Calu3 (cell line): ENCODE results near the gene GFRA1. TPM values are rescaled to one million over a fixed set of nuclear protein-coding genes. Genes with fewer than 3 reads are reported as not detected.

Experiments used
- BruUV-seq: library from RNA; stranded (reverse); fragments of 400-500 nt; replicated peaks from 2 replicates; lab custom pipeline; 2021; lab: Mats Ljungman, UMichigan
- CTCF ChIA-PET: fragments of 300-600 bp; sonication (Branson Sonifier 250); formaldehyde crosslinking; loops from one replicate; lab custom pipeline; 2022; ENCODE audit warnings: antibody characterized with exemption; lab: Charles Lee
- DNase-seq: peaks from one replicate; pipeline ENCODE4 v3.0.0; 2022
- H3K27ac Mint-ChIP-seq: one replicate; pipeline ENCODE4 v1.8.0; 2022; ENCODE audit warnings: mixed read lengths; ENCODE audit not compliant: unreplicated experiment
- H3K27me3 Mint-ChIP-seq: one replicate; pipeline ENCODE4 v1.8.0; 2022; ENCODE audit warnings: mixed read lengths; ENCODE audit not compliant: unreplicated experiment
- H3K36me3 Mint-ChIP-seq: one replicate; pipeline ENCODE4 v1.8.0; 2022; ENCODE audit warnings: mild to moderate bottlenecking, moderate library complexity, mixed read lengths; ENCODE audit not compliant: insufficient read depth, unreplicated experiment
- H3K4me1 Mint-ChIP-seq: one replicate; pipeline ENCODE4 v1.8.0; 2022; ENCODE audit warnings: mild to moderate bottlenecking, low read depth, mixed read lengths; ENCODE audit not compliant: unreplicated experiment
- H3K4me3 Mint-ChIP-seq: one replicate; pipeline ENCODE4 v1.8.0; 2022; ENCODE audit warnings: mild to moderate bottlenecking, low read depth, moderate library complexity, mixed read lengths; ENCODE audit not compliant: unreplicated experiment
- H3K9me3 Mint-ChIP-seq: one replicate; pipeline ENCODE4 v1.8.0; 2022; ENCODE audit warnings: low read depth, mixed read lengths; ENCODE audit not compliant: unreplicated experiment
- intact Hi-C: fragments of 100-400 bp; cut with micrococcal nuclease; formaldehyde crosslinking; loops from one replicate; pipeline ENCODE4 v1.10.0; 2022; ENCODE audit not compliant: unreplicated experiment
- total RNA-seq: library from RNA; stranded (reverse); gene quantifications from 2 replicates; pipeline ENCODE4 v1.2.3, GENCODE V29; 2022
- TF ChIP-seq, protein P1 (sequence below): fragments of 200-600 bp; IDR thresholded peaks from one replicate; pipeline ENCODE4 v1.8.0; 2022; ENCODE audit warnings: antibody characterized with exemption; ENCODE audit not compliant: unreplicated experiment

GFRA1 gene
- total RNA-seq, 1 experiment from 2014 or later = not detected

DNA sequence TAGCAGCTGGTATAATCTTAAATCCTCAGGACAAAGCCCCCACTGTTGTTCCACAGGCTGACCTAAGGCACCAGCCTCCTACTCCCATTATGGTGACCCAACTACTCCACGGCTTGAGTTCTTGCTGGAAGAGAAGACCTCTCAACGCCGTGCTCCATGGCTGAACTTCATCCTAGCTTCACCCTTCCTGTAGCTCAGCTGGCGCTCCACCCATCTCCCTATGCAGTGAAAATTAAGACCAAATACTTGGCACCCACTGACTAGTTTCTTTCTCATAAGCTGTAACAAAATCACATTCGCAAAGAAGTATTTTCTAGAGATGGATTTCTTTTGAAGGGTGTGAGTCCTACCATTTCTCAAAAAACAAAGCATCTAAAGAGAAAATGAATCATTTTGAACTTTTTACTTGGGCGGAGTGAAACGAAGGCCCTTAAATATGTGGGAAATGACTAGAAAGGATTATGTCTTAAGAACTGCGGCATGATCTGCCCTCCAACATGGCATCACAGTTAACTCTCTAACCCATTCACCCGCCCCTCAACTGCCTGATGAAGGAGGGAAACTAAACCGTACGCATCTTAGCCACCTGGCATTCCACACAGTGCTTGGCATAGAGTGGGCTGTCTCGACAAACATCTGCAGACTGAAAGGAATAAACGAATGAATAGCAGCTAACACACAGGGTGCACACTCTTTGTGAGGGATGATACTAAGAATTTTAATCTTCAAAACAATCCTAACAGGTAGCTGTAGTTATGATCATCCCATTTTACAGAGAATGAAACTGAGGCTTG lies 32.7 kb downstream of the GFRA1 start:
- no TSS peak for BruUV-seq
- peaks cover 12% of the 10 kb centered on the region for H3K27me3 Mint-ChIP-seq
- no peaks in the 10 kb centered on the region for H3K4me1 Mint-ChIP-seq
- H3K9me3 Mint-ChIP-seq = peaks cover 2% of the 10 kb centered on the region
- TF ChIP-seq, protein P1, sequence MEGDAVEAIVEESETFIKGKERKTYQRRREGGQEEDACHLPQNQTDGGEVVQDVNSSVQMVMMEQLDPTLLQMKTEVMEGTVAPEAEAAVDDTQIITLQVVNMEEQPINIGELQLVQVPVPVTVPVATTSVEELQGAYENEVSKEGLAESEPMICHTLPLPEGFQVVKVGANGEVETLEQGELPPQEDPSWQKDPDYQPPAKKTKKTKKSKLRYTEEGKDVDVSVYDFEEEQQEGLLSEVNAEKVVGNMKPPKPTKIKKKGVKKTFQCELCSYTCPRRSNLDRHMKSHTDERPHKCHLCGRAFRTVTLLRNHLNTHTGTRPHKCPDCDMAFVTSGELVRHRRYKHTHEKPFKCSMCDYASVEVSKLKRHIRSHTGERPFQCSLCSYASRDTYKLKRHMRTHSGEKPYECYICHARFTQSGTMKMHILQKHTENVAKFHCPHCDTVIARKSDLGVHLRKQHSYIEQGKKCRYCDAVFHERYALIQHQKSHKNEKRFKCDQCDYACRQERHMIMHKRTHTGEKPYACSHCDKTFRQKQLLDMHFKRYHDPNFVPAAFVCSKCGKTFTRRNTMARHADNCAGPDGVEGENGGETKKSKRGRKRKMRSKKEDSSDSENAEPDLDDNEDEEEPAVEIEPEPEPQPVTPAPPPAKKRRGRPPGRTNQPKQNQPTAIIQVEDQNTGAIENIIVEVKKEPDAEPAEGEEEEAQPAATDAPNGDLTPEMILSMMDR = no peak
- no peaks in the 10 kb centered on the region for H3K36me3 Mint-ChIP-seq
- no peak for DNase-seq
- CTCF ChIA-PET = no interaction called here
- no peak overlapping the region for H3K27ac Mint-ChIP-seq
- H3K4me3 Mint-ChIP-seq = no peak overlapping the region
- intact Hi-C loops = no loop called here

DNA sequence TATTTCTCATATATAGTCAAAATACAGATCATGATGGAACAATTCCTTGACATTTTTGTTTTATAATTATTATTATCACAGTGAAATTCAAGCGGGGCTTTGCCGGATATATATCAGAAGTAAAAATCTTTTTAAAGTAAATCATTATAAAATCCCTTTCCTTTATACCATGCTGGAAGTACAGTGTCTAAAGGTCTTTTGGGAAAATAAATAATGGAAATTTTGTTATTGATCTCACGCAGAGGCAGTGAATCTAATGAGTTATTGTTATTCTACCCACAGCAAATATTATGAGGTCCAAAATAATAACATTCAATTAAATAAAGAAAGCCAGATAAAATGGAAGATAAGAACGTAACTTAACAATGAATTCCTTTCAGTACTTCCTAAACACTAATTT lies 33.8 kb downstream of the GFRA1 start:
- H3K9me3 Mint-ChIP-seq = no peaks in the 10 kb centered on the region

DNA sequence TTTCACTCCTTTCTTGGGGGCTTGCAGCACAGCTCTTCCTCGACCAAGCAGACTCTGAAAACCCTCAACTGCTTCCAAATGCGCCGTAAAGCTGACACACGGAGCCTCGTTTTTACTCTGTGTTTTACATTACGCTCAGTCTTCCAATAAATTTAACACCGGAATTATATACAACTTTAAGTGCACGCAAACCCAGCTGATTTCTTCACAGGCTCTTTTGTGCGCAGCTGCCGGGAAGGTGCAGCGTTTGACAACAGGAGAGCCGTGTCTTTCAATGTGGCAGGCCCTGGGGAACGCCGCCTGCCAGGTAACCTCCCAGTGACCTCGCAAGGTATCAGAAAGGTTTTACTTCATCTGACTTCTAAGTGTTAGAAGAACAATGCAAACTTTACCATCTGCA lies 35.0 kb downstream of the GFRA1 start:
- intact Hi-C loops = no loop called here
- Mint-ChIP-seq H3K27ac (no peak overlapping the region), H3K4me3 (no peak overlapping the region), H3K9me3 (no peaks in the 10 kb centered on the region), H3K4me1 (no peaks in the 10 kb centered on the region), H3K27me3 (peaks cover 22% of the 10 kb centered on the region), H3K36me3 (no peaks in the 10 kb centered on the region)
- DNase-seq = no peak
- TF ChIP-seq, protein P1 = no peak
- no TSS peak for BruUV-seq
- CTCF ChIA-PET = no interaction called here

More for the DNA sequence above, 33.8 kb downstream of the GFRA1 start:
- CTCF ChIA-PET = no interaction called here
- no peaks in the 10 kb centered on the region for H3K4me1 Mint-ChIP-seq
- TF ChIP-seq, protein P1 = no peak
- intact Hi-C loops = no loop called here
- H3K36me3 Mint-ChIP-seq = no peaks in the 10 kb centered on the region
- no peak for DNase-seq
- no TSS peak for BruUV-seq
- H3K27ac Mint-ChIP-seq = no peak overlapping the region
- H3K27me3 Mint-ChIP-seq = peaks cover 12% of the 10 kb centered on the region
- H3K4me3 Mint-ChIP-seq = no peak overlapping the region

DNA sequence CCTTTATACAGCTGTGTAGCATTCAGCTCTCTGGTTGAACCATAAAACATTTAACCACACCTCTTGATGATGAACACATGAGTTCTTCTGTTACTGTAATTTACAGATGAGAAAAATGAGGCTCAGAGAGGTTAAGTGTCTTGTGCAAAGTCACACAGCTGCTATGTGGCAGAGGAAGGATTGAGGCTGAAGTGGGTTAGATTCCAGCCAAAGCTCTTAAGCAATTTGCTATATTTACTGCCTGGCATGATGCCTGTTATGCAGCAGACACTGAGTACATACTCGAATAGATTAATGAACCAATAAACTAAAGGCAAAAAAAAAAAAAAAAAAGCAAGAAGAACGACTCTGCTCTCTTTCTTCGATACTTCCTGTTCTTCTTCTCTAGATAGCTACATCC lies 35.7 kb downstream of the GFRA1 start:
- no peak overlapping the region for H3K27ac Mint-ChIP-seq
- H3K36me3 Mint-ChIP-seq = no peaks in the 10 kb centered on the region
- H3K27me3 Mint-ChIP-seq = peaks cover 22% of the 10 kb centered on the region
- intact Hi-C loops = no loop called here
- DNase-seq = no peak
- CTCF ChIA-PET = no interaction called here
- no peaks in the 10 kb centered on the region for H3K9me3 Mint-ChIP-seq
- no peak overlapping the region for H3K4me3 Mint-ChIP-seq
- TF ChIP-seq, protein P1 = no peak
- no peaks in the 10 kb centered on the region for H3K4me1 Mint-ChIP-seq
- no TSS peak for BruUV-seq
